IMR-90 (cell line): Measurements from ENCODE around the gene ADM. TPM values are rescaled to one million over a fixed set of nuclear protein-coding genes. Genes with fewer than 3 reads are reported as not detected.

Source experiments
- ATAC-seq: fragments of 200-7000 bp; cut with Tn5 transposase; 2 replicates; pipeline ENCODE4 v1.9.1; 2020; ENCODE audit warnings: low read depth, mild to moderate bottlenecking, moderate library complexity
- BruUV-seq: library from RNA; stranded (reverse); fragments of 400-500 nt; replicated peaks from 2 replicates; lab custom pipeline; 2021; lab: Mats Ljungman, UMichigan
- CTCF ChIA-PET: fragments of 300-600 bp; formaldehyde crosslinking; extraction: SDS; loops from one replicate; lab custom pipeline; 2021; ENCODE audit warnings: antibody characterized with exemption; lab: Yijun Ruan, JAX
- POLR2A ChIA-PET: fragments of 300-600 bp; sonication (Branson Sonifier 250); formaldehyde crosslinking; loops from one replicate; lab custom pipeline; 2022; ENCODE audit warnings: antibody characterized with exemption; ENCODE audit not compliant: unreplicated experiment; lab: Charles Lee
- DNase-seq: peaks from one replicate; pipeline ENCODE4 v3.0.0; 2013
- H2AFZ ChIP-seq: replicated peaks from 2 replicates; pipeline ENCODE3; 2013; ENCODE audit warnings: low read length, mild to moderate bottlenecking; ENCODE audit not compliant: poor library complexity
- H2AK5ac ChIP-seq: 2 replicates; pipeline ENCODE4 v1.6.1; 2013; ENCODE audit warnings: low read depth, low read length, inconsistent platforms
- H2AK9ac ChIP-seq: replicated peaks from 2 replicates; pipeline ENCODE3; 2013; ENCODE audit warnings: mild to moderate bottlenecking, low read depth, low read length, moderate library complexity; ENCODE audit not compliant: poor library complexity
- H2BK120ac ChIP-seq: 2 replicates; pipeline ENCODE4 v1.6.1; 2013; ENCODE audit warnings: low read depth, low read length, inconsistent platforms
- H2BK15ac ChIP-seq: 3 replicates; pipeline ENCODE4 v1.6.1; 2013; ENCODE audit warnings: low read depth, low read length, inconsistent platforms
- H2BK20ac ChIP-seq: 2 replicates; pipeline ENCODE4 v1.6.1; 2013; ENCODE audit warnings: low read depth, mild to moderate bottlenecking, inconsistent platforms, low read length, moderate library complexity
- H2BK5ac ChIP-seq: 2 replicates; pipeline ENCODE4 v1.6.1; 2013; ENCODE audit warnings: mild to moderate bottlenecking, low read depth, low read length, inconsistent platforms; ENCODE audit not compliant: poor library complexity, severe bottlenecking
- H3K14ac ChIP-seq: replicated peaks from 2 replicates; pipeline ENCODE4 v1.6.1; 2013; ENCODE audit warnings: low read depth, low read length, inconsistent platforms
- H3K18ac ChIP-seq: 2 replicates; pipeline ENCODE4 v1.6.1; 2013; ENCODE audit warnings: low read depth, low read length, control low read depth
- H3K23ac ChIP-seq: 2 replicates; pipeline ENCODE4 v1.6.1; 2013; ENCODE audit warnings: low read depth, low read length, inconsistent platforms
- H3K27ac ChIP-seq: 2 replicates; pipeline ENCODE4 v1.5.1; 2013; ENCODE audit warnings: mild to moderate bottlenecking, control low read depth, low read length; ENCODE audit not compliant: insufficient read depth
- H3K27me3 ChIP-seq: 2 replicates; pipeline ENCODE4 v1.6.1; 2013; ENCODE audit warnings: low read length; ENCODE audit not compliant: control insufficient read depth, insufficient read depth
- H3K36me3 ChIP-seq: 2 replicates; pipeline ENCODE4 v1.6.1; 2013; ENCODE audit warnings: low read length, mixed read lengths; ENCODE audit not compliant: control insufficient read depth, insufficient read depth
- H3K4ac ChIP-seq: 2 replicates; pipeline ENCODE4 v1.6.1; 2013; ENCODE audit warnings: low read depth, low read length, inconsistent platforms
- H3K4me1 ChIP-seq: 2 replicates; pipeline ENCODE4 v1.6.1; 2013; ENCODE audit warnings: low read length, mixed read lengths; ENCODE audit not compliant: control insufficient read depth, insufficient read depth
- H3K4me2 ChIP-seq: 2 replicates; pipeline ENCODE4 v1.6.1; 2013; ENCODE audit warnings: low read depth, mild to moderate bottlenecking, control low read depth, low read length, moderate library complexity
- H3K4me3 ChIP-seq: 2 replicates; pipeline ENCODE4 v1.5.1; 2013; ENCODE audit warnings: low read depth, mild to moderate bottlenecking, control low read depth, low read length, moderate library complexity; ENCODE audit not compliant: insufficient read depth
- H3K56ac ChIP-seq: 2 replicates; pipeline ENCODE4 v1.6.1; 2013; ENCODE audit warnings: low read length, inconsistent platforms; ENCODE audit not compliant: insufficient read depth; ENCODE audit errors: extremely low read depth
- H3K79me1 ChIP-seq, 2 experiments: 2 replicates each; pipeline ENCODE4 v1.6.1; 2013; ENCODE audit warnings: low read length in 2 of 2, inconsistent platforms in 1 of 2, low read depth in 1 of 2
- H3K9ac ChIP-seq: 2 replicates; pipeline ENCODE4 v1.6.1; 2013; ENCODE audit warnings: low read depth, low read length, control low read depth
- H3K9me1 ChIP-seq: 2 replicates; pipeline ENCODE4 v1.6.1; 2013; ENCODE audit warnings: low read length, inconsistent platforms; ENCODE audit not compliant: insufficient read depth
- H3K9me3 ChIP-seq: 2 replicates; pipeline ENCODE4 v1.6.1; 2013; ENCODE audit warnings: low read length; ENCODE audit not compliant: control insufficient read depth, insufficient read depth
- H4K20me1 ChIP-seq: 2 replicates; pipeline ENCODE4 v1.6.1; 2013; ENCODE audit warnings: low read length, inconsistent platforms; ENCODE audit not compliant: insufficient read depth
- H4K5ac ChIP-seq: 2 replicates; pipeline ENCODE4 v1.6.1; 2013; ENCODE audit warnings: mild to moderate bottlenecking, low read depth, low read length, control low read depth
- H4K8ac ChIP-seq, 2 experiments: 2 replicates each; pipeline ENCODE4 v1.6.1; 2013; ENCODE audit warnings: low read depth in 2 of 2, low read length in 2 of 2, control low read depth in 1 of 2, inconsistent platforms in 1 of 2
- H4K91ac ChIP-seq: 2 replicates; pipeline ENCODE4 v1.6.1; 2013; ENCODE audit warnings: low read depth, low read length, inconsistent platforms; ENCODE audit not compliant: insufficient read depth
- BHLHE40 ChIP-seq: fragments of 150-350 bp; IDR thresholded peaks from 2 replicates; pipeline ENCODE4 v1.6.1; 2016; ENCODE audit warnings: mild to moderate bottlenecking, low read depth, low read length
- CHD1 ChIP-seq: IDR thresholded peaks from 2 replicates; pipeline ENCODE4 v1.6.1; 2012; ENCODE audit warnings: low read depth, low read length, improper control_type of control experiment
- FOS ChIP-seq: fragments of 150-350 bp; IDR thresholded peaks from 2 replicates; pipeline ENCODE4 v1.6.1; 2016; ENCODE audit warnings: low read depth, low read length
- MAZ ChIP-seq: IDR thresholded peaks from 2 replicates; pipeline ENCODE4 v1.6.1; 2012; ENCODE audit warnings: low read depth, mild to moderate bottlenecking, low read length, improper control_type of control experiment, moderate library complexity, borderline replicate concordance
- MXI1 ChIP-seq: IDR thresholded peaks from 2 replicates; pipeline ENCODE4 v1.6.1; 2012; ENCODE audit warnings: low read depth, mild to moderate bottlenecking, low read length, moderate library complexity, borderline replicate concordance
- NFE2L2 ChIP-seq: fragments of 150-350 bp; IDR thresholded peaks from 2 replicates; pipeline ENCODE4 v1.6.1; 2016; ENCODE audit warnings: low read depth, mild to moderate bottlenecking, low read length
- POLR2A ChIP-seq: IDR thresholded peaks from 2 replicates; pipeline ENCODE4 v1.6.1; 2012; ENCODE audit warnings: mild to moderate bottlenecking, low read depth, low read length
- RCOR1 ChIP-seq: IDR thresholded peaks from 2 replicates; pipeline ENCODE4 v1.6.1; 2012; ENCODE audit warnings: mild to moderate bottlenecking, low read length, improper control_type of control experiment; ENCODE audit not compliant: insufficient replicate concordance
- RFX5 ChIP-seq: IDR thresholded peaks from 2 replicates; pipeline ENCODE4 v1.8.0; 2012; ENCODE audit warnings: low read depth, mild to moderate bottlenecking, low read length, moderate library complexity
- SMC3 ChIP-seq: fragments of 150-350 bp; IDR thresholded peaks from 2 replicates; pipeline ENCODE4 v1.6.1; 2016; ENCODE audit warnings: low read depth, mild to moderate bottlenecking, antibody characterized with exemption, low read length, moderate library complexity
- dilution Hi-C: fragments of 300-500 bp; cut with HindIII; formaldehyde crosslinking; loops from one replicate; pipeline ENCODE4 v1.14.3; 2018; ENCODE audit warnings: low sequenced_read_pairs; ENCODE audit not compliant: unreplicated experiment
- in situ Hi-C: fragments of 300-500 bp; cut with MboI; formaldehyde crosslinking; loops from 3 replicates; pipeline ENCODE4 v1.14.3; 2019; ENCODE audit warnings: low sequenced_read_pairs, inconsistent platforms, mixed read lengths
- intact Hi-C: fragments of 100-400 bp; cut with micrococcal nuclease; formaldehyde crosslinking; loops from 2 replicates; pipeline ENCODE4 v1.10.0; 2022
- polyA plus RNA-seq, 3 experiments: library from polyadenylated mRNA; depleted of rRNA; stranded (reverse); fragments of >200 nt; gene quantifications; 2 replicates each; pipeline ENCODE4 v1.2.3, GENCODE V29; 2012; ENCODE audit warnings: low replicate concordance in 1 of 3
- total RNA-seq: library from RNA; depleted of rRNA; stranded (reverse); fragments of >200 nt; gene quantifications from 2 replicates; pipeline ENCODE4 v1.2.3, GENCODE V29; 2012
- TF ChIP-seq, protein P1 (sequence below): conservative IDR thresholded peaks from 2 replicates; pipeline ENCODE4 v1.5.1; 2012; ENCODE audit warnings: mild to moderate bottlenecking, low read depth, low read length, improper control_type of control experiment

The ADM gene
- total and polyA plus RNA-seq, 2 of the 4 experiments (the other 2 are of a cell fraction): 357 to 559 TPM

DNA sequence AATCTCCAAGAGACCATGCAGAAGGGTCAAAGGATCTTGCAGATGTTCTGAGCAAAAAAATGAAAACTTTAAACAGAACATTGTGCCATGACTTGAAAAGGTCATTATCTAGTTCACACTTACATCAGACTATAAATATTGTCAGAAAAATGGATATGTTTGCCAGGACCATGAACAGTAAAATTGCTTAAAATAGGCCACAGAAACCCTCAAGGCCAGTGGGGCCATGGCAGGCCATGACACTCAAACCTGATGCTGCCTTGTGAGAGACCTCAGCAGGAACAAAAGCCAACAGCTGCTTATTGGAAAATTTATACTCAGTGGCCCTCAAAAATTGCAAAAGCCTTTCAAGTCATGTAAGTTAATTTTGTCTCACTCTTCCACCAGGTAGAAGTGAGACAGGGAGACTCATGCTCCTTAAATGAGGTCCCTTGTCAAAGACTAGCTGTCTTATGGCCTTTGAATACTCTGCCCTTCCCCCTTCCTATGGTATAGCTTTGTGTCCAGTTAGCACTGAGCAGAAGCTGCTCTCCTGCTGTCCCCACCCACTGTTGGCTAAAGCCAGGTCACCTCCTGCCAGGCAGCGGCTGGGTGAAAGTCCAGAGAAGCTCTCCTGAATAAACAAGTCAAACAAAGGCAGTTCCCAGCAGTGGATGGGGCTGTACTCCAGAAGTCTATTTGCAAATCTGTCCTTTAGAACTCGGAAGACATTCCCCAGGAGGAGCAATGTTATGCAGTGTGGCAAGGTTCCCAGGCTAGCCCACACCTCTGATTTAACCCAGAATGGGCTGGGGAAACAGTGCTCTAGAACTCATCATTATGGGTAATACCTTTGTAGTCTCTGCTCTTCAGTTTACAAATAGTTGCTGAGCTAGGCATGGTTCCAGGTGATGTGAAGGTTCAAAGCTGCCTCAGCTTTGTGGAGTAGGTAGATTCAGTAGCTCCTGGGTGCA lies 21.4 kb downstream of the ADM start (continued):
- TF ChIP-seq, protein P1, sequence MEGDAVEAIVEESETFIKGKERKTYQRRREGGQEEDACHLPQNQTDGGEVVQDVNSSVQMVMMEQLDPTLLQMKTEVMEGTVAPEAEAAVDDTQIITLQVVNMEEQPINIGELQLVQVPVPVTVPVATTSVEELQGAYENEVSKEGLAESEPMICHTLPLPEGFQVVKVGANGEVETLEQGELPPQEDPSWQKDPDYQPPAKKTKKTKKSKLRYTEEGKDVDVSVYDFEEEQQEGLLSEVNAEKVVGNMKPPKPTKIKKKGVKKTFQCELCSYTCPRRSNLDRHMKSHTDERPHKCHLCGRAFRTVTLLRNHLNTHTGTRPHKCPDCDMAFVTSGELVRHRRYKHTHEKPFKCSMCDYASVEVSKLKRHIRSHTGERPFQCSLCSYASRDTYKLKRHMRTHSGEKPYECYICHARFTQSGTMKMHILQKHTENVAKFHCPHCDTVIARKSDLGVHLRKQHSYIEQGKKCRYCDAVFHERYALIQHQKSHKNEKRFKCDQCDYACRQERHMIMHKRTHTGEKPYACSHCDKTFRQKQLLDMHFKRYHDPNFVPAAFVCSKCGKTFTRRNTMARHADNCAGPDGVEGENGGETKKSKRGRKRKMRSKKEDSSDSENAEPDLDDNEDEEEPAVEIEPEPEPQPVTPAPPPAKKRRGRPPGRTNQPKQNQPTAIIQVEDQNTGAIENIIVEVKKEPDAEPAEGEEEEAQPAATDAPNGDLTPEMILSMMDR: no peak

DNA sequence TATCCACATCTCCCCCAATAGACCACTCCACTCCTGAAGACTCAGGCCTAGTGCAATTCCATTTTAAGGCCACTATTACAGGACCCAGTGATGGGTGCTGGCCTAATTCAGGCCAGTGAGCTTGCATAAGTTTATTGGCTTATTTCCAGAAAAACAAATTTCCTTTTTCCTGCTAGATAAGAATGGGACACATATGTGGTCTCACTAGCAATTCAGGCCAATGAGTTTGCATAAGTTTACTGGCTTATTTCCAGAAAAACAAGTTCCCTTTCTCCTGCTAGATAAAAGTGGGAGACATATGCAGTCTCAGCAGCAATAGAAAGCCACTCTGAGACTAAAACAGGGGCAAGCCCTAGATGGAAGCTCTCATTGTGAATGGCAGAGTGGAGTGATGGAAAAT lies 22.4 kb downstream of the ADM start:
- no peak overlapping the region for H3K4me2 ChIP-seq
- ATAC-seq: no peak
- H3K36me3 ChIP-seq: no peaks in the 10 kb centered on the region
- dilution Hi-C loops: no loop called here
- no peaks in the 10 kb centered on the region for H3K27me3 ChIP-seq
- no peak overlapping the region for H2AK5ac ChIP-seq
- peaks cover 0 to 14% of the 10 kb centered on the region in 2 experiments; a peak in 2 of 4 replicates for H3K79me1 ChIP-seq
- peak overlapping the region; percentile 81; the same call in 1 of the 2 replicates for H3K18ac ChIP-seq
- no peak overlapping the region for H4K5ac ChIP-seq
- no peak overlapping the region for H3K9ac ChIP-seq
- H3K56ac ChIP-seq: no peak overlapping the region
- H3K4me3 ChIP-seq: no peak overlapping the region
- ChIA-PET CTCF (interaction anchor here (1.1 kb wide), 1 partner anchor 79 kb away, joined by 3 read pairs; no protein-coding TSS in a partner anchor), POLR2A (no interaction called here)
- peak overlapping the region; percentile 8; the same call in 1 of the 2 replicates for H3K27ac ChIP-seq
- no peak overlapping the region for H3K23ac ChIP-seq
- H4K20me1 ChIP-seq: no peaks in the 10 kb centered on the region
- peaks cover 51% of the 10 kb centered on the region for H3K4me1 ChIP-seq
- 0 out of 4 replicates have a peak overlapping the region, but pooled peaks have one; percentile 8 to 17 for H4K8ac ChIP-seq
- peak overlapping the region; percentile 78 for H3K4ac ChIP-seq
- no peak overlapping the region for H2AK9ac ChIP-seq
- in situ Hi-C loops: no loop called here
- H3K9me3 ChIP-seq: no peaks in the 10 kb centered on the region
- H3K9me1 ChIP-seq: peaks cover 37% of the 10 kb centered on the region
- BruUV-seq: no TSS peak
- intact Hi-C loops: loop anchor here (5.0 to 10.0 kb wide), 2 partner anchors 40 to 198 kb away; no protein-coding TSS in a partner anchor
- no peak overlapping the region for H2AFZ ChIP-seq
- peak; percentile 51 for DNase-seq
- H3K14ac ChIP-seq: peak overlapping the region; percentile 75; the same call in 1 of the 2 replicates
- H2BK20ac ChIP-seq: peak overlapping the region; percentile 70
- H2BK15ac ChIP-seq: peak overlapping the region; percentile 97; the same call in 2 of the 3 replicates
- peak overlapping the region; percentile 76 for H2BK120ac ChIP-seq
- H4K91ac ChIP-seq: peak overlapping the region; percentile 79; the same call in 1 of the 2 replicates
- H2BK5ac ChIP-seq: peak overlapping the region; percentile 90
- TF ChIP-seq SMC3 (no peak), MXI1 (no peak), NFE2L2 (no peak), MAZ (no peak), BHLHE40 (no peak), POLR2A (no peak), RFX5 (no peak), FOS (no peak), RCOR1 (no peak), CHD1 (no peak)
- TF ChIP-seq, protein P1: no peak
